GM12878 (cell line): Measurements from ENCODE around the gene CNTNAP5. TPM values are rescaled to one million over a fixed set of nuclear protein-coding genes. Genes with fewer than 3 reads are reported as not detected.

Experiments used
- ATAC-seq: fragments of 200-7000 bp; cut with Tn5 transposase; 3 replicates; pipeline ENCODE4 v1.9.1; 2020; ENCODE audit warnings: mild to moderate bottlenecking, moderate library complexity
- BruUV-seq: library from RNA; stranded (reverse); fragments of 400-500 nt; replicated peaks from 2 replicates; lab custom pipeline; 2021; lab: Mats Ljungman, UMichigan
- CTCF ChIA-PET: fragments of 300-600 bp; sonication (Branson Sonifier 250); formaldehyde crosslinking; extraction: SDS; loops from one replicate; lab custom pipeline; 2021; ENCODE audit warnings: inconsistent platforms; lab: Yijun Ruan, JAX
- POLR2A ChIA-PET: fragments of 350-600 bp; formaldehyde crosslinking; extraction: SDS; loops from one replicate; lab custom pipeline; 2021; ENCODE audit warnings: inconsistent platforms; lab: Charles Lee
- RAD21 ChIA-PET: fragments of 300-600 bp; sonication (Branson Sonifier 250); formaldehyde crosslinking; loops from one replicate; lab custom pipeline; 2023; ENCODE audit warnings: antibody characterized with exemption; ENCODE audit not compliant: unreplicated experiment; lab: Charles Lee
- SMC1A ChIA-PET: fragments of 300-600 bp; sonication (Branson Sonifier 250); formaldehyde crosslinking; loops from one replicate; lab custom pipeline; 2023; ENCODE audit not compliant: unreplicated experiment, uncharacterized antibody; lab: Charles Lee
- DNase-seq: peaks from one replicate; pipeline ENCODE4 v3.0.0-alpha.2; 2011; ENCODE audit warnings: low read depth, low spot score
- FAIRE-seq: peaks from 3 replicates; lab custom pipeline; 2011; peaks lifted over from hg19 to GRCh38; lab: Jason Lieb, UNC
- H2AFZ ChIP-seq: 2 replicates; pipeline ENCODE4 v1.6.0; 2011; ENCODE audit warnings: low read depth, low read length, control low read depth; ENCODE audit not compliant: control insufficient read depth
- H3K27ac ChIP-seq: 2 replicates; pipeline ENCODE4 v1.5.1; 2011; ENCODE audit warnings: control low read depth; ENCODE audit not compliant: control insufficient read depth, insufficient read depth
- H3K27me3 ChIP-seq, 2 experiments: replicated peaks in 1 of 2; 2 replicates each; pipeline versions ENCODE4 v1.6.0 to v1.6.1; 2011; ENCODE audit warnings: low read length in 1 of 2; ENCODE audit not compliant: control insufficient read depth in 2 of 2, insufficient read depth in 2 of 2
- H3K36me3 ChIP-seq, 2 experiments: 2 replicates each; pipeline ENCODE4 v1.5.1; 2011; ENCODE audit warnings: low read length in 1 of 2; ENCODE audit not compliant: control insufficient read depth in 2 of 2, insufficient read depth in 2 of 2
- H3K4me1 ChIP-seq: 2 replicates; pipeline ENCODE4 v1.6.1; 2011; ENCODE audit warnings: mild to moderate bottlenecking, low read length, moderate library complexity, mixed read lengths; ENCODE audit not compliant: control insufficient read depth, insufficient read depth
- H3K4me2 ChIP-seq: 2 replicates; pipeline ENCODE4 v1.6.0; 2011; ENCODE audit warnings: control low read depth; ENCODE audit not compliant: control insufficient read depth, insufficient read depth
- H3K4me3 ChIP-seq: fragments of 200-600 bp; sonication (generic); 2 replicates; pipeline ENCODE4 v1.5.1; 2016
- H3K79me2 ChIP-seq: 2 replicates; pipeline ENCODE4 v1.6.0; 2011; ENCODE audit warnings: low read length; ENCODE audit not compliant: control insufficient read depth, insufficient read depth
- H3K9ac ChIP-seq: 2 replicates; pipeline ENCODE4 v1.8.0; 2011; ENCODE audit warnings: low read length, control low read depth, mixed read lengths; ENCODE audit not compliant: control insufficient read depth, insufficient read depth
- H3K9me3 ChIP-seq: replicated peaks from 3 replicates; pipeline ENCODE4 v1.5.1; 2011; ENCODE audit warnings: mild to moderate bottlenecking, low read length; ENCODE audit not compliant: control insufficient read depth, insufficient read depth
- H4K20me1 ChIP-seq: 2 replicates; pipeline ENCODE4 v1.6.0; 2011; ENCODE audit not compliant: control insufficient read depth, insufficient read depth
- BCL11A ChIP-seq: IDR thresholded peaks from 2 replicates; pipeline ENCODE4 v1.6.1; 2011; ENCODE audit warnings: low read depth, low read length
- BHLHE40 ChIP-seq, 2 experiments: fragments of 450-650 bp in 1 of 2; IDR thresholded peaks; 2 replicates each; pipeline ENCODE4 v1.6.1; 2011 to 2017; ENCODE audit warnings: low read depth in 2 of 2, borderline replicate concordance in 1 of 2, improper control_type of control experiment in 1 of 2, low read length in 1 of 2, mild to moderate bottlenecking in 1 of 2
- DPF2 ChIP-seq: fragments of 450-650 bp; IDR thresholded peaks from 2 replicates; pipeline ENCODE4 v1.6.1; 2017; ENCODE audit warnings: mild to moderate bottlenecking
- ETV6 ChIP-seq, 2 experiments: fragments of 450-650 bp in 1 of 2; IDR thresholded peaks in 1 of 2; conservative IDR thresholded peaks in 1 of 2; 2 replicates each; pipeline ENCODE4 v1.6.1; 2014; ENCODE audit warnings: antibody characterized with exemption in 1 of 2, borderline replicate concordance in 1 of 2, low read depth in 1 of 2, mild to moderate bottlenecking in 1 of 2, moderate library complexity in 1 of 2
- GABPA ChIP-seq: IDR thresholded peaks from 2 replicates; pipeline ENCODE4 v1.6.1; 2014; ENCODE audit warnings: antibody characterized with exemption, low read depth, mild to moderate bottlenecking, inconsistent platforms
- HDAC6 ChIP-seq: fragments of 200-600 bp; sonication (generic); IDR thresholded peaks from one replicate; pipeline ENCODE4 v1.8.0; 2017; ENCODE audit warnings: antibody characterized with exemption; ENCODE audit not compliant: unreplicated experiment
- MAX ChIP-seq: IDR thresholded peaks from 2 replicates; pipeline ENCODE4 v1.6.1; 2012; ENCODE audit warnings: low read depth, low read length, improper control_type of control experiment
- PBX3 ChIP-seq: IDR thresholded peaks from 2 replicates; pipeline ENCODE4 v1.6.1; 2011; ENCODE audit warnings: mild to moderate bottlenecking, low read depth, low read length, moderate library complexity; ENCODE audit not compliant: insufficient replicate concordance
- SUPT20H ChIP-seq: IDR thresholded peaks from 2 replicates; pipeline ENCODE4 v1.6.1; 2011; ENCODE audit warnings: low read depth, mild to moderate bottlenecking, low read length, moderate library complexity, borderline replicate concordance; ENCODE audit not compliant: control insufficient read depth
- TAF1 ChIP-seq: IDR thresholded peaks from 2 replicates; pipeline ENCODE4 v1.6.1; 2011; ENCODE audit warnings: mild to moderate bottlenecking, low read depth, low read length, borderline replicate concordance
- TBL1XR1 ChIP-seq: IDR thresholded peaks from 2 replicates; pipeline ENCODE4 v1.6.1; 2012; ENCODE audit warnings: low read depth, low read length, improper control_type of control experiment
- USF2 ChIP-seq: IDR thresholded peaks from 2 replicates; pipeline ENCODE4 v1.6.1; 2011; ENCODE audit warnings: low read depth, low read length, improper control_type of control experiment, borderline replicate concordance
- ZSCAN29 ChIP-seq: fragments of 450-650 bp; IDR thresholded peaks from 2 replicates; pipeline ENCODE4 v1.6.1; 2017; ENCODE audit warnings: mild to moderate bottlenecking, moderate library complexity
- WGBS: methylation state at CpG from one replicate; pipeline ENCODE4 v1.1.6; 2016; ENCODE audit warnings: low lambda C conversion rate; ENCODE audit not compliant: insufficient replicate concordance, insufficient coverage; ENCODE audit errors: missing lambda C conversion rate; 5-methylcytosine and 5-hydroxymethylcytosine counted together
- in situ Hi-C: fragments of 300-500 bp; cut with MboI; formaldehyde crosslinking; loops from 9 replicates; pipeline ENCODE4 v1.14.3; 2018; ENCODE audit warnings: mixed read lengths
- intact Hi-C: fragments of 100-400 bp; cut with micrococcal nuclease; formaldehyde crosslinking; loops from one replicate; pipeline ENCODE4 v1.14.2; 2022; ENCODE audit not compliant: unreplicated experiment
- polyA plus RNA-seq, 11 experiments: library from polyadenylated mRNA; depleted of rRNA in 4 of 11; unstranded in 6 of 11; stranded (reverse) in 5 of 11; fragments of >200 nt; fragmentation: Nextera tagmentation in 4 of 11; fragmentation: Illumina TruSeq in 1 of 11; extraction: Ambion mirVana in 4 of 11; extraction: Trizol in 1 of 11; gene quantifications; 1 replicate in 1 of 11; 2 replicates in 10 of 11; pipeline versions ENCODE4 v1.2.1 to v1.2.3, GENCODE V29; 2011 to 2016; ENCODE audit warnings: inconsistent platforms in 2 of 11, missing spikeins in 2 of 11, low read depth in 1 of 11
- total RNA-seq, 4 experiments: library from RNA; depleted of rRNA in 3 of 4; stranded (reverse); fragments of >200 nt in 3 of 4; fragmentation: Illumina TruSeq in 1 of 4; extraction: Trizol in 1 of 4; gene quantifications; 2 replicates each; pipeline versions ENCODE4 v1.2.1 to v1.2.3, GENCODE V29; 2013 to 2021

CNTNAP5 gene
- total and polyA plus RNA-seq, 10 of the 15 experiments (the other 5 are each of a cell fraction or from before 2014, with no cell fraction given): not detected

GRCh38 chr2:124874219-124874618 is 849.1 kb downstream of the CNTNAP5 start:
- Histone ChIP-seq H3K36me3 (no peaks in the 10 kb centered on the region), H3K9me3 (no peaks in the 10 kb centered on the region), H3K4me1 (no peaks in the 10 kb centered on the region), H3K9ac (no peak overlapping the region), H3K79me2 (no peaks in the 10 kb centered on the region), H3K27me3 (no peaks in the 10 kb centered on the region), H3K27ac (no peak overlapping the region)
- intact Hi-C loops: no loop called here
- DNase-seq: no peak
- no TSS peak for BruUV-seq
- ChIA-PET POLR2A (no interaction called here), SMC1A (interaction anchor here (1.9 kb wide), 1 partner anchor 15 kb away, joined by 6 read pairs; no protein-coding TSS in a partner anchor)
- TF ChIP-seq TAF1 (no peak), USF2 (no peak), GABPA (no peak), SUPT20H (no peak), TBL1XR1 (no peak), HDAC6 (no peak), BCL11A (no peak), ETV6 (conservative IDR thresholded peaks at IDR 0.05 in 1 of 2, IDR thresholded peaks at IDR 0.05 in 1 of 2; ENCODE audit: borderline replicate concordance in 1 of 2, low read depth in 1 of 2) (no peak), PBX3 (no peak), DPF2 (no peak), ZSCAN29 (no peak), BHLHE40 (IDR thresholded peaks at IDR 0.05; ENCODE audit: borderline replicate concordance in 1 of 2, low read depth in 2 of 2, low read length in 1 of 2) (no peak), MAX (no peak)
- TF ChIP-seq, all 136 proteins: peak for 0
- FAIRE-seq (no peak), ATAC-seq (no peak)
- no peaks in the 10 kb centered on the region for H4K20me1 ChIP-seq
- no peak overlapping the region for H2AFZ ChIP-seq
- ChIA-PET RAD21 (no interaction called here), CTCF (no interaction called here)
- in situ Hi-C loops: no loop called here
- H3K4me3 ChIP-seq: no peak overlapping the region
- H3K4me2 ChIP-seq: no peak overlapping the region
- 0% methylated on average over 1 of the region's 1 CpG for WGBS
